ENCODE data around the gene C5orf46. TPM values are rescaled to one million over a fixed set of nuclear protein-coding genes. Genes with fewer than 3 reads are reported as not detected.

The C5orf46 gene
- total RNA-seq, 1 experiment from 2014 or later = not detected

DNA sequence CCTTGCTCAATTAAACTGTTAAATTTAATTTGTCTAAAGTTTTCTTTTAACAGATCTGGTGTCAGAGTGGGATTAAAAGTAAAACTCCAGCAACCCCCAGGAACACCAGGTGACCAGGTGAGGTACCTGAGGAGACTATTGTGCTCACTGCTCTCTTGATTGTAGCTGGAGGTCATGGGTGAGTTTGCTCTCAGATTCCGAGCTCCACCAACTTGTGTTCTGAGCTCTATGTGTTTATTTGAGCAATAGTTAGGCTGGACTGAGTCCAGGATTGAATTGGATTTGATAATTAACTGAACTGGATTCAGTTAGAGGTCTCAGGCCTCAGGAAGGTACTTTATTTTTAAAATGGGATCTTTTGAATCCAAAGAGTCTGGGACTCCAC, 45.7 kb downstream of the C5orf46 start:
- no peak for DNase-seq (ENCODE audit: extremely low read depth, low read depth)

DNA sequence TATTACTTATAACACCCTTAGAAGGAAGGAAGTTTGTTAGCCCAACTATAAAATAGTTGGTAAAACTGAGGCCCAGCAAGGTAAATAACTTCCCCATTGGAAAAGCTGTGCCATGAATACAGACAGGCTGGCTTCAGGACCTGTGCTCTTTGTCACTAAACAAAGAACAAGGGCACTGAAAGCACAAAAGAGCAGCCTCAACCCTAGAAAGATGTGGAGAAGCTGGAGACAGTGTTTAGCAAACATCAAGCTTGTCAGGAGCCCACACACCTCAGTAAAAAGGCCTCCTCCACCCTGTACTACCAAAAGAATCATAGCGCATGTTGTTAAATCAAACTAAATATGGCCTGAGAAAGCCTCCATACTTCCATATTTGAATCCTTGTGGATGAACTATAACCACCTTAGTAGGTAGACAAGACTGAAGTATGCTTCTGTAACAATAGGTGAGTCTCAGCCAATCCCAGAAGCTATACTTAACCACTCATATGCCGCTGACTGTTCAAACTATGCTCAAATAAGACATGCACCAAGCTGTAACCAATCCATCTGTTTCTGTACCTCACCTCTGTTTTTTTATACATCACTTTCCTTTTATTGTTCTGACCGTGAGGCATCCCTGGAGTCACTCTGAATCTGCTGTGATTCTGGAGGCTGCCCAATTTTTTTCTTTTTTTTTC, 46.2 kb downstream of the C5orf46 start:
- no peak for DNase-seq (ENCODE audit: extremely low read depth, low read depth)

DNA sequence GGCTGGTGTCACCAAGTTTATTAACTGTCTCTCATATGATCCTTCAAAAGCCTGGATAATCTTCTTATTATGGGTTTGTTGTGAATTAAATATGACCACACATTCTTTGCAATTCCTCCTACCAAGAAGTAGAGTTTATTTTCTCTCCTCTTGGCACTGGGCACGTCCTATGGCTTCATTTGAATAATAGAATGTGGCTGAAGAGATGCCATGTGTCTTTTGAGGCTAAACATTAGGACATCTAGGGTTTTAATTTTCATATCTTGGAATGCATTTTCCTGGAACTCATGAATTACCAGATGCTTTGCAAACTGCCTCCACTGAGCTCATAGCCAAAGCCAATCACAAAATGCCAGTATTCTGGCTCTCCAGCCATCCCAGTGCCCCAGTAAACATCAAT, 47.8 kb downstream of the C5orf46 start:
- DNase-seq (ENCODE audit: extremely low read depth, low read depth) = no peak

- peak; percentile 62 for DNase-seq (ENCODE audit: extremely low read depth, low read depth)
Measured at GRCh38 chr5:147857302-147858129, 48.8 kb downstream of the C5orf46 start.

- DNase-seq (ENCODE audit: extremely low read depth, low read depth) = no peak
Measured at GRCh38 chr5:147856801-147857200, 49.5 kb downstream of the C5orf46 start.

GRCh38 chr5:147855774-147856069, 50.6 kb downstream of the C5orf46 start:
- no peak for DNase-seq (ENCODE audit: extremely low read depth, low read depth)

GRCh38 chr5:147854894-147855773, 51.2 kb downstream of the C5orf46 start:
- no peak for DNase-seq (ENCODE audit: extremely low read depth, low read depth)

GRCh38 chr5:147854331-147854730, 52.0 kb downstream of the C5orf46 start:
- no peak for DNase-seq (ENCODE audit: extremely low read depth, low read depth)

GRCh38 chr5:147853372-147853987, 52.9 kb downstream of the C5orf46 start:
- DNase-seq (ENCODE audit: extremely low read depth, low read depth) = no peak

DNA sequence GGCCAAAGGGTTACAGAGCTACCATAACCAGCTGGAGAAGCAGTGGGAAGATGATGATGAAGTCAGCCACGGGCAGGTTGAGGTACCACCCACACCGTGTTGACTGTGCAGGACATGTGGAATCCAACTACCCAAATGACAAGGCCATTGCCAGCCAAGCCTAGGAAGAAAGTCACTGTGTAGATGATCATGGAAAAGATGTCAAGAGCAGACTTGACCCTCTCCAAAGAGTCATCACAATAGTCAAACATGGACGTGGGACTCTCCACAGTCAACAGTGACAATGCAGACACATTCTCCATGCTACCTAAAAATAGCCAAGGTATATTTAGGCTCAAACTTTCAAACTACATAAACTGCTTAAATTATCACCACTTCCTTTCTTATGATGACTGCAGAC, 54.0 kb downstream of the C5orf46 start:
- no peak for DNase-seq (ENCODE audit: extremely low read depth, low read depth)

- no peak for DNase-seq (ENCODE audit: extremely low read depth, low read depth)
Measured at GRCh38 chr5:147851578-147851977, 54.8 kb downstream of the C5orf46 start.

DNA sequence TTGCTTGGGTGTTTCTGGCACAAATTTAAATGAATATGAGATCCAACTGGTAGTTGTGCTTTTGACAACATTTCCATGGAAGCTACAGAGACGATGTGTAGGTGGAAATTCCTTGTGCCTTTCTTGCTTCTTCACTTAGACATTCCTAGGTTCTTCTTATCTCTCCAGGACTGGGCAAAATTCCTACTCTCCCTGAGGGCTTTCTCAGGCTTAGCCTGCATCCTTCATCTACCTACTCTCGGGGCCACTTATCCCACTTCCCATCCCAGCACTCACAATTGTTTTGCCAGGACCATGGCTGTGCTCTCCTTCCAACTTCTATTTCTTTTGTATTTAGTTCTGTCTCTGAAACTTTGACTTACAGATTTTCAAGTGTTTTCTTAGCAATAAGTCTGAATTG, 57.1 kb downstream of the C5orf46 start:
- no peak for DNase-seq (ENCODE audit: extremely low read depth, low read depth)

GRCh38 chr5:147845618-147846017, 60.7 kb downstream of the C5orf46 start:
- DNase-seq (ENCODE audit: extremely low read depth, low read depth) = no peak

GRCh38 chr5:147844846-147845245, 61.5 kb downstream of the C5orf46 start:
- DNase-seq (ENCODE audit: extremely low read depth, low read depth) = no peak

- no peak for DNase-seq (ENCODE audit: extremely low read depth, low read depth)
Measured at GRCh38 chr5:147842869-147843268, 63.5 kb downstream of the C5orf46 start.

Other genes starting within 250 kb of the C5orf46 start
- gene JAKMIP2, start 123.8 kb downstream of the C5orf46 start, total RNA-seq (2014; rRNA removed; shearing (Covaris generic)) = 0.69 and 0.79 TPM in 2 replicates
- not detected in 2 replicates for gene SPINK1, start 74.9 kb downstream of the C5orf46 start, total RNA-seq (2014; rRNA removed; shearing (Covaris generic))
- not detected in 2 replicates for gene SCGB3A2, start 27.8 kb downstream of the C5orf46 start, total RNA-seq (2014; rRNA removed; shearing (Covaris generic))
- gene SPINK5, start 157.4 kb upstream of the C5orf46 start, total RNA-seq (2014; rRNA removed; shearing (Covaris generic)) = not detected in 2 replicates